ENCODE results near the gene SNORC. TPM values are rescaled to one million over a fixed set of nuclear protein-coding genes. Genes with fewer than 3 reads are reported as not detected.
A peak's percentile ranks its signal among the peaks of the same experiment; 100 is the strongest.

SNORC gene
- total RNA-seq, 2 experiments from 2014 or later: 0.13 to 1.4 TPM

GRCh38 chr2:232876978-232877441 lies 6.9 kb downstream of the SNORC start:
- 0 out of 2 replicates have a peak overlapping the region, but pooled peaks have one; percentile 10 for H2AFZ ChIP-seq (ENCODE audit: low read length)
- no peak overlapping the region for H3K27ac ChIP-seq (ENCODE audit: low read depth, low read length, poor library complexity, severe bottlenecking)
- H3K9me3 ChIP-seq (ENCODE audit: low read length): no peaks in the 10 kb centered on the region
- BruUV-seq (replicated peaks): no TSS peak
- TF ChIP-seq EZH2phosphoT487 (IDR thresholded peaks at IDR 0.05; ENCODE audit: borderline replicate concordance, low read depth, low read length): no peak
- TF ChIP-seq CTCF (conservative IDR thresholded peaks at IDR 0.05; ENCODE audit: low read length): no peak
- ChIA-PET CTCF (ENCODE audit: unreplicated experiment) (no interaction called here), POLR2A (no interaction called here)
- H3K79me2 ChIP-seq (ENCODE audit: insufficient read depth, low read depth, low read length): no peaks in the 10 kb centered on the region
- H3K36me3 ChIP-seq (ENCODE audit: insufficient read depth, low read length): no peaks in the 10 kb centered on the region
- no peaks in the 10 kb centered on the region for H4K20me1 ChIP-seq (ENCODE audit: insufficient read depth, low read length)
- H3K4me2 ChIP-seq (ENCODE audit: low read length): peak overlapping the region; percentile 53
- peak overlapping the region; percentile 63 for H3K4me3 ChIP-seq (ENCODE audit: low read depth, low read length, poor library complexity, severe bottlenecking)
- intact Hi-C loops (cut with micrococcal nuclease; ENCODE audit: unreplicated experiment): no loop called here
- no peaks in the 10 kb centered on the region for H3K4me1 ChIP-seq (ENCODE audit: insufficient read depth, low read length, poor library complexity, severe bottlenecking)
- no peak for DNase-seq (ENCODE audit: low spot score)
- H3K9me2 ChIP-seq (ENCODE audit: insufficient read depth, low read length): no peaks in the 10 kb centered on the region

GRCh38 chr2:232877940-232878511 lies 8.0 kb downstream of the SNORC start:
- ChIA-PET POLR2A (interaction anchor here (0.6 kb wide), 1 partner anchor 910 kb away, joined by 3 read pairs; no protein-coding TSS in a partner anchor), CTCF (ENCODE audit: unreplicated experiment) (no interaction called here)
- Histone ChIP-seq H3K36me3 (ENCODE audit: insufficient read depth, low read length) (no peaks in the 10 kb centered on the region), H3K9me3 (ENCODE audit: low read length) (no peaks in the 10 kb centered on the region), H4K20me1 (ENCODE audit: insufficient read depth, low read length) (no peaks in the 10 kb centered on the region), H3K9me2 (ENCODE audit: insufficient read depth, low read length) (no peaks in the 10 kb centered on the region), H3K27ac (ENCODE audit: low read depth, low read length, poor library complexity, severe bottlenecking) (no peak overlapping the region), H3K4me2 (ENCODE audit: low read length) (no peak overlapping the region), H3K4me3 (ENCODE audit: low read depth, low read length, poor library complexity, severe bottlenecking) (no peak overlapping the region), H2AFZ (ENCODE audit: low read length) (no peak overlapping the region), H3K79me2 (ENCODE audit: insufficient read depth, low read depth, low read length) (no peaks in the 10 kb centered on the region), H3K4me1 (ENCODE audit: insufficient read depth, low read length, poor library complexity, severe bottlenecking) (no peaks in the 10 kb centered on the region)
- TF ChIP-seq EZH2phosphoT487 (IDR thresholded peaks at IDR 0.05; ENCODE audit: borderline replicate concordance, low read depth, low read length): no peak
- BruUV-seq (replicated peaks): no TSS peak
- intact Hi-C loops (cut with micrococcal nuclease; ENCODE audit: unreplicated experiment): no loop called here
- DNase-seq (ENCODE audit: low spot score): no peak

- POLR2A ChIA-PET: no interaction called here
- BruUV-seq (replicated peaks): no TSS peak
- Histone ChIP-seq H3K36me3 (ENCODE audit: insufficient read depth, low read length) (no peaks in the 10 kb centered on the region), H3K9me3 (ENCODE audit: low read length) (no peaks in the 10 kb centered on the region), H3K4me3 (ENCODE audit: low read depth, low read length, poor library complexity, severe bottlenecking) (no peak overlapping the region), H3K79me2 (ENCODE audit: insufficient read depth, low read depth, low read length) (no peaks in the 10 kb centered on the region), H4K20me1 (ENCODE audit: insufficient read depth, low read length) (no peaks in the 10 kb centered on the region), H3K4me2 (ENCODE audit: low read length) (no peak overlapping the region), H3K4me1 (ENCODE audit: insufficient read depth, low read length, poor library complexity, severe bottlenecking) (no peaks in the 10 kb centered on the region), H2AFZ (ENCODE audit: low read length) (no peak overlapping the region), H3K9me2 (ENCODE audit: insufficient read depth, low read length) (no peaks in the 10 kb centered on the region), H3K27ac (ENCODE audit: low read depth, low read length, poor library complexity, severe bottlenecking) (no peak overlapping the region)
- CTCF ChIA-PET (ENCODE audit: unreplicated experiment): no interaction called here
- intact Hi-C loops (cut with micrococcal nuclease; ENCODE audit: unreplicated experiment): no loop called here
- TF ChIP-seq EZH2phosphoT487 (IDR thresholded peaks at IDR 0.05; ENCODE audit: borderline replicate concordance, low read depth, low read length): no peak
- TF ChIP-seq CTCF (conservative IDR thresholded peaks at IDR 0.05; ENCODE audit: low read length): no peak
- DNase-seq (ENCODE audit: low spot score): no peak
Observed at GRCh38 chr2:232878855-232879617, 9.0 kb downstream of the SNORC start.

Data from OCI-LY7 (cell line).